Right lobe of liver (tissue), 6 donors: Measurements from ENCODE around the gene AXIN1. TPM values are rescaled to one million over a fixed set of nuclear protein-coding genes. Genes with fewer than 3 reads are reported as not detected.

Source experiments
- ATAC-seq, 4 donors: fragments of 200-7000 bp; cut with Tn5 transposase; one replicate each; pipeline ENCODE4 v1.9.1; 2020; ENCODE audit warnings: mild to moderate bottlenecking in 4 of 4, moderate library complexity in 4 of 4
- DNase-seq, 3 donors: peaks; one replicate each; pipeline ENCODE4 v3.0.0-alpha.2; 2020
- H3K27ac ChIP-seq, 3 donors: fragments of 200-600 bp; one replicate each; pipeline ENCODE4 v1.8.0; 2022
- H3K27me3 ChIP-seq, 2 donors: fragments of 200-600 bp; one replicate each; pipeline ENCODE4 v1.8.0; 2022
- H3K36me3 ChIP-seq, 4 donors: fragments of 200-600 bp; sonication (generic) in 1 of 4; one replicate each; pipeline versions ENCODE4 v1.5.1 to v1.8.0; 2017 to 2022; ENCODE audit warnings: control low read depth in 1 of 4
- H3K4me1 ChIP-seq, 4 donors: fragments of 200-600 bp; sonication (generic) in 1 of 4; one replicate each; pipeline versions ENCODE4 v1.5.1 to v1.8.0; 2017 to 2022; ENCODE audit warnings: control low read depth in 1 of 4
- H3K4me3 ChIP-seq, 3 donors: fragments of 200-600 bp; one replicate each; pipeline ENCODE4 v1.8.0; 2022
- H3K9me3 ChIP-seq, 4 donors: fragments of 200-600 bp; sonication (generic) in 1 of 4; one replicate each; pipeline versions ENCODE4 v1.5.1 to v1.8.0; 2017 to 2022; ENCODE audit warnings: control low read depth in 1 of 4
- CTCF ChIP-seq, 4 donors: fragments of 200-600 bp in 3 of 4; fragments of 450-650 bp in 1 of 4; IDR thresholded peaks; one replicate each; pipeline versions ENCODE4 v1.5.1 to v1.8.0; 2016 to 2022; ENCODE audit warnings: antibody characterized with exemption in 4 of 4, mild to moderate bottlenecking in 2 of 4
- POLR2A ChIP-seq: fragments of 450-650 bp; IDR thresholded peaks from one replicate; pipeline ENCODE4 v1.6.1; 2017; ENCODE audit warnings: antibody characterized with exemption, mild to moderate bottlenecking
- WGBS: methylation state at CpG from one replicate; pipeline ENCODE4 v1.1.6; 2018; ENCODE audit warnings: low coverage, low lambda C conversion rate; ENCODE audit not compliant: insufficient coverage; ENCODE audit errors: missing lambda C conversion rate; 5-methylcytosine and 5-hydroxymethylcytosine counted together
- intact Hi-C, 2 donors: fragments of 100-400 bp; cut with DNase I; formaldehyde crosslinking; loops; one replicate each; pipeline versions ENCODE4 v1.11.2 to v1.14.1; 2022
- long read RNA-seq: library from polyadenylated mRNA; unstranded; transcript quantifications from one replicate; pipeline ENCODE4 v2.0.0, GENCODE V29; 2019
- total RNA-seq, 6 experiments: library from RNA; depleted of rRNA in 2 of 6; stranded (reverse); fragments of >200 nt in 2 of 6; fragmentation: NEBNext Ultra II Directional in 3 of 6; extraction: Animal tissue kit (Norgen Biotek cat#: 25700) in 3 of 6; gene quantifications; one replicate each; pipeline versions ENCODE4 v1.1.0 to v1.2.4, GENCODE V29; 2016 to 2023
- donor health status: DM: no; HTN: yes; CAD: no.
- donor health status: DM: no; HTN: no; CAD: no.
- donor health status: DM: no; HTN: no; CAD: no.
- donor health status: DM: no; HTN: yes; CAD: no.
- donor health status: DM: no; HTN: yes; CAD: no.

AXIN1 gene
- 10 to 100 TPM in 3 of 6 experiments, 1 to 10 TPM in 3; 5.5 to 17.4 (median 9.4) TPM for total RNA-seq
- long read RNA-seq = 0 reads

GRCh38 chr16:352547-353403 is at the start of gene AXIN1:
Gene AXIN1, minus strand, starts transcription at chr16:352723. Its CDS starts 5,698 bp downstream, at chr16:347025.
- no peaks in the 10 kb centered on the region for H3K27me3 ChIP-seq
- DNase-seq (peak; percentile 100), ATAC-seq (peak; percentile 92 to 96 (median 94))
- under 1% methylated on average over 74 of the region's 113 CpGs for WGBS
- peaks cover 0 to 5% (median 0%) of the 10 kb centered on the region in 4 donors for H3K36me3 ChIP-seq
- peaks cover 0 to 11% (median 2%) of the 10 kb centered on the region in 4 donors for H3K4me1 ChIP-seq
- TF ChIP-seq POLR2A = peak; percentile 45
- TF ChIP-seq CTCF (IDR thresholded peaks at IDR 0.05) = peak; percentile 32 to 65 (median 47)
- H3K4me3 ChIP-seq = peak within 1 kb of the TSS; percentile 56 to 75 (median 75)
- H3K27ac ChIP-seq = peak within 1 kb of the TSS in 1 of 3 donors; percentile 47
- intact Hi-C loops = no loop called here
- H3K9me3 ChIP-seq = no peaks in the 10 kb centered on the region

GRCh38 chr16:401468-402348 is 49.2 kb upstream of the AXIN1 start, which contains the start of gene DECR2:
Gene DECR2, plus strand, starts transcription at chr16:401885. Its CDS starts 79 bp downstream, at chr16:401964.
- H3K4me1 ChIP-seq = peaks cover 0 to 40% (median 8%) of the 10 kb centered on the region in 4 donors
- ATAC-seq (peak; percentile 77 to 87 (median 82)), DNase-seq (peak; percentile 97 to 98 (median 98))
- WGBS = 0% methylated on average over 25 of the region's 91 CpGs
- TF ChIP-seq CTCF (IDR thresholded peaks at IDR 0.05) = peak; percentile 21 to 48 (median 36)
- peak; percentile 77 for TF ChIP-seq POLR2A
- no peaks in the 10 kb centered on the region for H3K9me3 ChIP-seq
- peak within 1 kb of the TSS; percentile 87 to 95 (median 87) for H3K27ac ChIP-seq
- H3K27me3 ChIP-seq = no peaks in the 10 kb centered on the region
- peak within 1 kb of the TSS; percentile 65 to 85 (median 77) for H3K4me3 ChIP-seq
- H3K36me3 ChIP-seq = peaks cover 0 to 1% (median 0%) of the 10 kb centered on the region in 4 donors
- intact Hi-C loops = no loop called here

- H3K36me3 ChIP-seq = no peaks in the 10 kb centered on the region
- H3K27ac ChIP-seq = no peak overlapping the region
- intact Hi-C loops = no loop called here
- H3K27me3 ChIP-seq = no peaks in the 10 kb centered on the region
- DNase-seq (no peak), ATAC-seq (no peak)
- H3K9me3 ChIP-seq = no peaks in the 10 kb centered on the region
- TF ChIP-seq CTCF (IDR thresholded peaks at IDR 0.05) (no peak), POLR2A (no peak)
- whole genome bisulfite sequencing = 80% methylated on average over 1 of the region's 10 CpGs
- no peak overlapping the region for H3K4me3 ChIP-seq
- H3K4me1 ChIP-seq = peaks cover 0 to 27% (median 3%) of the 10 kb centered on the region in 4 donors
Measured at GRCh38 chr16:400061-400591, 47.6 kb upstream of the AXIN1 start.

- no peaks in the 10 kb centered on the region for H3K36me3 ChIP-seq
- H3K27me3 ChIP-seq = no peaks in the 10 kb centered on the region
- no peak for ATAC-seq
- peaks cover 0 to 20% (median 0%) of the 10 kb centered on the region in 4 donors for H3K4me1 ChIP-seq
- no peak overlapping the region for H3K27ac ChIP-seq
- intact Hi-C loops = loop anchor here in 1 of 2 donors (10.0 kb wide), 1 partner anchor 95 kb away; no protein-coding TSS in a partner anchor
- WGBS = 80% methylated on average over 2 of the region's 22 CpGs
- TF ChIP-seq CTCF (IDR thresholded peaks at IDR 0.05) (no peak), POLR2A (no peak)
- no peaks in the 10 kb centered on the region for H3K9me3 ChIP-seq
- no peak for DNase-seq
- H3K4me3 ChIP-seq = no peak overlapping the region
Measured at GRCh38 chr16:399340-400019, 47.0 kb upstream of the AXIN1 start.
